HepG2 (cell line): Measurements from ENCODE around the gene PPP2R5B. TPM values are rescaled to one million over a fixed set of nuclear protein-coding genes. Genes with fewer than 3 reads are reported as not detected.

Source experiments
- ATAC-seq: fragments of 200-7000 bp; cut with Tn5 transposase; 3 replicates; pipeline ENCODE4 v1.9.1; 2020; ENCODE audit warnings: mild to moderate bottlenecking, moderate library complexity
- BruUV-seq: library from RNA; stranded (reverse); fragments of 400-500 nt; replicated peaks from 2 replicates; lab custom pipeline; 2021; lab: Mats Ljungman, UMichigan
- CTCF ChIA-PET: fragments of 300-600 bp; formaldehyde crosslinking; extraction: SDS; loops from one replicate; lab custom pipeline; 2021; ENCODE audit warnings: low total read pairs, inconsistent platforms, low intra/inter-chr PET ratio; lab: Yijun Ruan, JAX
- POLR2A ChIA-PET: fragments of 350-600 bp; sonication (Branson Sonifier 250); formaldehyde crosslinking; loops from one replicate; lab custom pipeline; 2020; ENCODE audit warnings: antibody characterized with exemption, inconsistent platforms; lab: Yijun Ruan, JAX
- DNase-seq: peaks from one replicate; pipeline ENCODE4 v3.0.0-alpha.2; 2015; ENCODE audit warnings: low spot score
- FAIRE-seq: peaks from 3 replicates; lab custom pipeline; 2011; peaks lifted over from hg19 to GRCh38; lab: Jason Lieb, UNC
- H2AFZ ChIP-seq: one replicate; pipeline ENCODE4 v1.6.1; 2011; ENCODE audit warnings: low read length, inconsistent platforms
- H3K27ac ChIP-seq: fragments of 300-600 bp; 3 replicates; pipeline ENCODE4 v1.8.0; 2011; ENCODE audit warnings: mixed run types, mild to moderate bottlenecking, mixed read lengths, low read length, inconsistent platforms; ENCODE audit not compliant: insufficient read depth; ENCODE audit errors: extremely low read length
- H3K27me3 ChIP-seq, 2 experiments: fragments of 200-600 bp in 1 of 2; 2 replicates in 1 of 2; 3 replicates in 1 of 2; pipeline versions ENCODE4 v1.6.0 to v1.8.0; 2011; ENCODE audit warnings: low read length in 2 of 2, mild to moderate bottlenecking in 2 of 2, moderate library complexity in 2 of 2, inconsistent platforms in 1 of 2; ENCODE audit not compliant: insufficient read depth in 2 of 2, control insufficient read depth in 1 of 2
- H3K36me3 ChIP-seq, 2 experiments: fragments of 200-600 bp in 1 of 2; replicated peaks in 1 of 2; 2 replicates in 1 of 2; 3 replicates in 1 of 2; pipeline versions ENCODE4 v1.5.1 to v1.8.0; 2011; ENCODE audit warnings: low read length in 2 of 2, inconsistent platforms in 1 of 2; ENCODE audit not compliant: insufficient read depth in 2 of 2, control insufficient read depth in 1 of 2
- H3K4me1 ChIP-seq: 2 replicates; pipeline ENCODE4 v1.5.1; 2012; ENCODE audit warnings: low read length, inconsistent platforms; ENCODE audit not compliant: insufficient read depth
- H3K4me2 ChIP-seq: 2 replicates; pipeline ENCODE4 v1.6.0; 2011; ENCODE audit warnings: low read depth, low read length, inconsistent platforms
- H3K4me3 ChIP-seq, 3 experiments: fragments of 200-600 bp in 1 of 3; sonication (generic), shearing (Covaris generic) in 1 of 3; replicated peaks in 1 of 3; 2 replicates each; pipeline ENCODE4 v1.5.1; 2011 to 2016; ENCODE audit warnings: low read length in 3 of 3, inconsistent platforms in 2 of 3, low read depth in 2 of 3, mild to moderate bottlenecking in 2 of 3, control low read depth in 1 of 3, mixed read lengths in 1 of 3; ENCODE audit not compliant: insufficient read depth in 1 of 3
- H3K79me2 ChIP-seq: one replicate; pipeline ENCODE4 v1.6.1; 2011; ENCODE audit warnings: low read length, inconsistent platforms; ENCODE audit not compliant: insufficient read depth
- H3K9ac ChIP-seq: 2 replicates; pipeline ENCODE4 v1.6.0; 2011; ENCODE audit warnings: mild to moderate bottlenecking, low read depth, low read length, inconsistent platforms; ENCODE audit not compliant: insufficient read depth
- H3K9me3 ChIP-seq: 2 replicates; pipeline ENCODE4 v1.5.1; 2012; ENCODE audit warnings: mild to moderate bottlenecking, low read length
- H4K20me1 ChIP-seq: 2 replicates; pipeline ENCODE4 v1.6.0; 2011; ENCODE audit warnings: inconsistent platforms, mild to moderate bottlenecking, low read length, moderate library complexity; ENCODE audit not compliant: insufficient read depth
- CHCHD3 ChIP-seq: sonication (generic); formaldehyde crosslinking; IDR thresholded peaks from 2 replicates; pipeline ENCODE4 v1.8.0; 2022; ENCODE audit warnings: mild to moderate bottlenecking, missing genetic modification reagents, moderate library complexity
- HMGA1 ChIP-seq: sonication (generic); formaldehyde crosslinking; conservative IDR thresholded peaks from 2 replicates; pipeline ENCODE4 v1.4.0; 2020; ENCODE audit warnings: missing genetic modification reagents
- KAT2B ChIP-seq: fragments of 150-350 bp; IDR thresholded peaks from 2 replicates; pipeline ENCODE4 v1.6.1; 2014; ENCODE audit warnings: low read depth, low read length, borderline replicate concordance
- ZFX ChIP-seq: sonication (generic); formaldehyde crosslinking; IDR thresholded peaks from 2 replicates; pipeline ENCODE4 v1.4.0; 2020; ENCODE audit warnings: mild to moderate bottlenecking, low read depth, missing genetic modification reagents, moderate library complexity
- ZNF354B ChIP-seq: sonication (generic); formaldehyde crosslinking; IDR thresholded peaks from 2 replicates; pipeline ENCODE4 v1.8.0; 2022; ENCODE audit warnings: mild to moderate bottlenecking, missing genetic modification reagents
- ZNF660 ChIP-seq: sonication (generic); formaldehyde crosslinking; IDR thresholded peaks from 2 replicates; pipeline ENCODE4 v1.5.1; 2020; ENCODE audit warnings: mild to moderate bottlenecking, low read depth, missing genetic modification reagents, borderline replicate concordance
- WGBS: methylation state at CpG from one replicate; pipeline ENCODE4 v1.1.6; 2017; ENCODE audit warnings: low lambda C conversion rate; 5-methylcytosine and 5-hydroxymethylcytosine counted together
- in situ Hi-C: cut with HindIII; loops from 2 replicates; pipeline ENCODE4 v1.10.0; 2017; ENCODE audit warnings: low pct_unique_long_range_greater_than_20kb; ENCODE audit not compliant: extremely low pct_ligation_motif_present
- intact Hi-C: fragments of 100-400 bp; cut with micrococcal nuclease; formaldehyde crosslinking; loops from one replicate; pipeline ENCODE4 v1.10.0; 2022; ENCODE audit not compliant: unreplicated experiment
- polyA plus RNA-seq, 8 experiments: library from polyadenylated mRNA; depleted of rRNA in 3 of 8; stranded (reverse) in 7 of 8; unstranded in 1 of 8; fragments of >200 nt; fragmentation: Illumina TruSeq in 4 of 8; extraction: Trizol in 4 of 8; gene quantifications; 2 replicates each; pipeline versions ENCODE4 v1.2.1 to v1.2.3, GENCODE V29; 2011 to 2016; ENCODE audit warnings: low read depth in 4 of 8, missing spikeins in 1 of 8, mixed read lengths in 1 of 8; ENCODE audit not compliant: insufficient read depth in 1 of 8
- total RNA-seq, 5 experiments: library from RNA; depleted of rRNA; stranded (reverse); fragments of >200 nt; fragmentation: Illumina TruSeq; extraction: Trizol; gene quantifications; 2 replicates each; pipeline ENCODE4 v1.2.3, GENCODE V29; 2016; ENCODE audit warnings: low read depth in 1 of 5
- TF ChIP-seq, protein P1 (sequence below): sonication (generic); formaldehyde crosslinking; IDR thresholded peaks from 2 replicates; pipeline ENCODE4 v1.5.1; 2020; ENCODE audit warnings: missing genetic modification reagents, mild to moderate bottlenecking, borderline replicate concordance
- TF ChIP-seq, protein P2 (sequence below): sonication (generic); formaldehyde crosslinking; IDR thresholded peaks from 2 replicates; pipeline ENCODE4 v1.4.0; 2020; ENCODE audit warnings: missing genetic modification reagents

The PPP2R5B gene
- total and polyA plus RNA-seq, 2 of the 13 experiments (the other 11 are each of a cell fraction or from before 2014, with no cell fraction given): 2.3 to 8.3 TPM

DNA sequence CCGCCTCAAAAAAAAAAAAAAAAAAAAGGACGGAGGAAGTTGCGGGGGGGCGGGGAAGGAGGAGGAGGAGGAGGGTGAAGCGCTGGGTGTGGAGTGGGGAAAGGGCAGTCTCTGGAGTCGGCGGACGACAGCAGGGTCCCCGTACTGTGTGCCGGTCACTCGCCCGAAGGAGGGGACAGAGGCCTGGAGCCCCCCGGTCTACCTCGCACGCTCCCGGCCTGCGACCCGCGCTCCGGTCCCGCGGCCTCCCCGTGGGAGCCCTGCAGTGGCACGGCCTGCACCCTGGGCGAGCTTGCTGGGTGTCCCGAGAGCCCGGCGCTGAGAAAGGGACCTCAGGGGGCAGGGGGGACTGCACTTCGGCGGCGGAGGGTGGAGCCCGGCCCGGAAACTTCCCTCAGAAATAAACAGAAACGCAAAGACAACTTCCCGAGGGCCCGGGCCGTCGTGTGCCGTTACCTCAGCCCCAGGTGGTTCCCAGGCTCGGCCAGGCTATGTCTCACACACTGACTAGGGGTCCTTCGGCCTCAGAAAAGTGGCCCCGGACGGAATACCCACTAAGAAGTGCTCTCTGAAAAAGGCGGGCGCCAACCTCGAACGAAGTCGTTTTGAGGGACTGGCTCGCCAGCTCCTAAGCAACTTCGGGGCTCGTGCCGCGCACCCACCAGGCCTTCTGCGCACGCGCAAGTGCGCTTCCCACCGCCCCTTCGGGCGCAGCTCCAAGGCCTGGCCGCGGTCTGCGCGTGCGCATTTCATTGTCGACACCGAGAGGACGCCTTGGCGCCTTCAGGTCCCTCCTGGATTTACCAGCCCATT is 47.1 kb downstream of the PPP2R5B start, which contains the start of gene MAJIN:
Gene MAJIN, minus strand, starts transcription at position 688 of the 813 bp plus-strand sequence. CDS start 12,703 bp downstream, outside the sequence.
- no peak within 1 kb of the TSS for H2AFZ ChIP-seq
- no peaks in the 10 kb centered on the region for H3K79me2 ChIP-seq
- 68% methylated on average over 39 of the region's 69 CpGs for WGBS
- H3K27me3 ChIP-seq: peaks cover 0 to 10% of the 10 kb centered on the region in 2 experiments; a peak in 2 of 5 replicates
- no peaks in the 10 kb centered on the region for H4K20me1 ChIP-seq
- ATAC-seq (no peak), FAIRE-seq (no peak), DNase-seq (no peak)
- no peaks in the 10 kb centered on the region for H3K36me3 ChIP-seq
- POLR2A ChIA-PET: no interaction called here
- intact Hi-C loops (no loop called here), in situ Hi-C loops (no loop called here)
- BruUV-seq: no TSS peak
- TF ChIP-seq ZNF354B (CRISPR knock-in tag): no peak
- TF ChIP-seq, protein P1, sequence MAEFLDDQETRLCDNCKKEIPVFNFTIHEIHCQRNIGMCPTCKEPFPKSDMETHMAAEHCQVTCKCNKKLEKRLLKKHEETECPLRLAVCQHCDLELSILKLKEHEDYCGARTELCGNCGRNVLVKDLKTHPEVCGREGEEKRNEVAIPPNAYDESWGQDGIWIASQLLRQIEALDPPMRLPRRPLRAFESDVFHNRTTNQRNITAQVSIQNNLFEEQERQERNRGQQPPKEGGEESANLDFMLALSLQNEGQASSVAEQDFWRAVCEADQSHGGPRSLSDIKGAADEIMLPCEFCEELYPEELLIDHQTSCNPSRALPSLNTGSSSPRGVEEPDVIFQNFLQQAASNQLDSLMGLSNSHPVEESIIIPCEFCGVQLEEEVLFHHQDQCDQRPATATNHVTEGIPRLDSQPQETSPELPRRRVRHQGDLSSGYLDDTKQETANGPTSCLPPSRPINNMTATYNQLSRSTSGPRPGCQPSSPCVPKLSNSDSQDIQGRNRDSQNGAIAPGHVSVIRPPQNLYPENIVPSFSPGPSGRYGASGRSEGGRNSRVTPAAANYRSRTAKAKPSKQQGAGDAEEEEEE (CRISPR knock-in tag): no peak
- TF ChIP-seq, protein P2, sequence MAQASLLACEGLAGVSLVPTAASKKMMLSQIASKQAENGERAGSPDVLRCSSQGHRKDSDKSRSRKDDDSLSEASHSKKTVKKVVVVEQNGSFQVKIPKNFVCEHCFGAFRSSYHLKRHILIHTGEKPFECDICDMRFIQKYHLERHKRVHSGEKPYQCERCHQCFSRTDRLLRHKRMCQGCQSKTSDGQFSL (CRISPR knock-in tag): no peak
- TF ChIP-seq ZFX (CRISPR knock-in tag): no peak
- no peak for TF ChIP-seq KAT2B
- TF ChIP-seq ZNF660 (CRISPR knock-in tag): no peak
- TF ChIP-seq HMGA1 (CRISPR knock-in tag): no peak
- no peak for TF ChIP-seq CHCHD3 (CRISPR knock-in tag)
- H3K9me3 ChIP-seq: no peaks in the 10 kb centered on the region
- H3K4me3 ChIP-seq: no peak within 1 kb of the TSS
- H3K4me2 ChIP-seq: no peak within 1 kb of the TSS
- no peaks in the 10 kb centered on the region for H3K4me1 ChIP-seq
- H3K27ac ChIP-seq: no peak within 1 kb of the TSS
- CTCF ChIA-PET: no interaction called here
- no peak within 1 kb of the TSS for H3K9ac ChIP-seq
